HG02852 (cell line): ENCODE results near the gene BCAS3.
"Not testable (repeated sequence)": the region's sequence is repeated elsewhere in the genome, so short reads cannot be mapped to it uniquely, and the experiment has no call there.

Experiments
- ATAC-seq: cut with Tn5 transposase; IDR thresholded peaks from one replicate; pipeline ENCODE4 v1.9.1; 2021; ENCODE audit warnings: mild to moderate bottlenecking, moderate library complexity; ENCODE audit not compliant: unreplicated experiment

Gene BCAS3

DNA sequence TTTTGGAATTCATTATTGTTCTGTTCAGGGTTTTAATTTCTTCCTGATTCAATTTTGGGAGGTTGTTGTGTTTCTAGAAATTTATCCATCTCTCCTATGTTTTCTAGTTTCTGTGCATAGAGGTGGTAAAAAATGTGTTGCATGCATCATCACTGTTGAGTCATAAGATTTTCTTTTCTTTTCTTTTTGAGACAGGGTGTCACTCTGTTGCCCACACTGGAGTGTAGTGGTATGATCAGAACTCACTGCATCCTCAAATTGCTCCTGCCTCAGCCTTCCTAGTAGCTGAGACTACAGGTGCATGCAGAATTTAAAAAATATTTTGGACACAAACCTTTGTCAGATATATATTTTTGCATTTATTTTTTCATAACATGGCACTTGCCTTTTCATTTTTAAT, 184.8 kb downstream of the BCAS3 start:
- ATAC-seq = no peak

DNA sequence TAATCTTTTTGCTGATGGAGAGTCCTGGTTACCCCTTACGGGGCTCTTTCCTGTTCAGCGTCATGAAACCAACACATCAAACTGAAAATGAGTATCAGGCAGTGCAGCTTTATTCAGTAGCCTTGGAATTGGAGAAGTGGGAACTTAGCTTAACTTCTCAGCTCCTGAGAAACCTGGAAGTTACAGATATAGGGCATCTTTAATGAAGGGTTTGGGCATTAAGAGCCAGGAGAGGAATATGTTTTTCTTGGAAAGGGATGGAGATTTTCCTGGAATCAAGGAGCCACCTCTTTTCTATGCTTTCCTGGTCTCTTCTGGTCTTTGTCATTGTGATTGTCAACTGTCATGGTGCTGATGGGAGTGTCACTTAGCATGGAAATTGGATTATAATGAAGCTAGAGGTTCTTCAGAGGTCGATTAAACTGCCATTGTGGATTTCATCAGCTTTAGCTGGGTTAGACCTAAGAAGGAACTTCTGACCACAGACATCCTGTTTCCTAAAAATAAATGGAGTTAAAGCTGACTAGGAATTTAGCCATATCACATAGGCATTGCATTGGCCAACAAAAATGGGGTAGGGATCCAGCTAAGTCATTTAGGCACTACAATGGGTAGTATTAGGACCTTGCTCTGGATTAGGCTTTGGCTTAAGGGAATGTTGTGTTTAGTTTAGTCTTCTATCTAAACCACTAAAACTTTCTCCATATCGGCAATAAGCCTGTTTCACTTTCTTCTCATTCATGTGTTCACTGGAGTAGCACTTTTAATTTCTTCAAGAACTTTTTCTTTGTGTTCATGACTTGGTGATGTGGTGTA, 186.4 kb downstream of the BCAS3 start:
- ATAC-seq = no peak

DNA sequence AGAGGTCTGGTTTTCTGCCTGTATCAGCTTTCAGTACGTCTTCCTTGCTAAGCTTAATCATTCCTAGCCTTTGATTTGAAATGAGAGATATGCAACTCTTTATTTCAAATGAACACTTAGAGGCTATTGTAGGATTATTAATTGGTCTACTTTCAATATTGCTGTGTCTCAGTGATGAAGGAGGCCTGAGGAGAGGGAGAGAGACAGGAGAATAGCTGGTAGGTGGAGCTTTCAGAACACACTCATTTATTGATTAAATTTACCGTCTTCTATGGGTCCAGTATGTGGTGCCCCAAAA, 187.0 kb downstream of the BCAS3 start:
- no peak for ATAC-seq

DNA sequence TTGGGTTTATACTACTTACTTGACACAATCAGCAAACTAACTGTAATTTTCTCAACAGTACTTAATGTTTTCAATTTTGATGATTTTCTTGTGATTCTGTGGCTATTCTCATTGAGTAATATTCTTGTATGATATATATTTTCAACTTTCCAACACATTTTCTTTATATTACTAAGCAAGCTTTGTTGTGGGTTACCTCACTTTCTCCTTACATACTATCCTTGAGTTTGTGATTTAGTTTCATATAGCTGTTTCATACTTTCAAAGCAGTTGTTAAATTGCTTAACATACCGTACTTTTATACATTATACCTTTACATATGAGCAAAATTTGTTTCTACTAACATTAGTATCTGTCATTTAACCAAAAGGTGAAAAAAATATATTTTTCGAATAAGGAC, 197.1 kb downstream of the BCAS3 start:
- ATAC-seq = no peak

DNA sequence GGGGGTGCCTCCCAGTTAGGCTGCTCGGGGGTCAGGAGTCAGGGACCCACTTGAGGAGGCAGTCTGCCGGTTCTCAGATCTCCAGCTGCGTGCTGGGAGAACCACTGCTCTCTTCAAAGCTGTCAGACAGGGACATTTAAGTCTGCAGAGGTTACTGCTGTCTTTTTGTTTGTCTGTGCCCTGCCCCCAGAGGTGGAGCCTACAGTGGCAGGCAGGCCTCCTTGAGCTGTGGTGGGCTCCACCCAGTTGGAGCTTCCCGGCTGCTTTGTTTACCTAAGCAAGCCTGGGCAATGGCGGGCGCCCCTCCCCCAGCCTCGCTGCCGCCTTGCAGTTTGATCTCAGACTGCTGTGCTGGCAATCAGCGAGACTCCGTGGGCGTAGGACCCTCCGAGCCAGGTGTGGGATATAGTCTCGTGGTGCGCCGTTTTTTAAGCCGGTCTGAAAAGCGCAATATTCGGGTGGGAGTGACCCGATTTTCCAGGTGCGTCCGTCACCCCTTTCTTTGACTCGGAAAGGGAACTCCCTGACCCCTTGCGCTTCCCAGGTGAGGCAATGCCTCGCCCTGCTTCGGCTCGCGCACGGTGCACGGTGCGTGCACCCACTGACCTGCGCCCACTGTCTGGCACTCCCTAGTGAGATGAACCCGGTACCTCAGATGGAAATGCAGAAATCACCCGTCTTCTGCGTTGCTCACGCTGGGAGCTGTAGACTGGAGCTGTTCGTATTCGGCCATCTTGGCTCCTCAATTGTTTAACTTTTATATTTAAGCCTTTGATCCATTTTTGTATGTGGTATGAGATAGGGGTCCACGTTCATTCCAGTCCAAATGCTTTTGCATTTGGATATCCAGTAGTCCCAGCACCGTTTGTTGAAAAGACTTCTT, 209.3 kb downstream of the BCAS3 start:
- ATAC-seq = not testable (repeated sequence)

DNA sequence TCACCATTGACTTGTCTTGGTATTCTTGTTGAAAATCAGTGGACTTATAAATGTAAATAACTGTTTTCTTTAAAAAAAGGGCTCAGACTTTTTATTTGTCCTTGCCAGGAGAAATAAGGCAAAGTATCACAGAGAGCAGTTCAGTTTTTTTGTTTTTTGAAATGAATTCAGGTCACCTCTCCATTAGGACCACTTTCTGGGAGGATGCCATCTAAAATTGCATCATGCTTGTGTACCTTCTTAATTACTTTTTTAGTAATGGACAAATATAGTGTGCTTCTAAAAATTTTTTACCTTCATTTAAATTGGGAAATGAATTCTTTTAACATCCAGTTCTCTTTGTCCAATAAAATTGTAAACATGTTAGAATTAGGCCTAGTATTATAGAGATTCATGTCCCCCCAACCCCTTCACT, 210.0 kb downstream of the BCAS3 start:
- no peak for ATAC-seq

DNA sequence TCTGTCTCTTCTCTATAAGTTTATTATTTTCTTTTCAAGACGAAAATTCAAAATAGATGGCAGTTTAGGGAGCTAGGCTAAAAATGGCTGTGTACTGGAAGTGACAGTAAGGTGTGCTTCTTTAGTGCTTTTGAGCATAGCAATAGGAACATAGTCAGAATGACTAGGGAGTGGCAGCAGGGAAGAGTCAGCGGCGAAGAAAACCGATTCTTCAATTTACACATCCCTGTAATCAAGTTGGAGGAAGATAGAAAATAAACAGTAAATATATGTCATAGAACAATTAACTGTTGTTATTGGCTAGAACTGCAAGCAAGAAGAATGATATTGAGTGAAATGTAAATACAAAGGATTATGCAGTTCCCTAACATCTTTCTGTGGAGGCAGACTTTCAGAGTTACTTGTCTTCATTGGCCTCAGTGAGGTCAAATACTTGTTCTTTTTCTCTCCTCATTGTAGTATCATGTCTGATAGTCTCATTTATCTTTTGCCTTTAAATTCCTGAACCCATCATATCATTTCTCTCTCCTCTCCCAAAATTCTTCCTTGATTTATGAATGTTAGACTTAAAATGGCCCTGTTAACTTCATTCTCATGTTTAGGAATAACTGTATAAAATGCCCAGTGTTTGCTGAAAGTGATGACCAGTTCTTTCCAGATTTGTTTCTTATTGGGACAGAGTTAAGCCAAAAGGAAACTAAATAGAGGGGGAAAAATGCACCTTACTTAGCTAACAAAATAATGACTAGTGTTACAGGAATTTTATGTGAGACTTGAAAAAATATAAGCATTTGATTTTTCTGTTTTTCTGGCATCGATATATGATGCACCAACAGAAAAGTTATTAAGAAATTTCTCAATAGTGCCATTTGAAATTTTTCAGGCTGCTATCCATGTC, 211.4 kb downstream of the BCAS3 start:
- ATAC-seq = no peak

DNA sequence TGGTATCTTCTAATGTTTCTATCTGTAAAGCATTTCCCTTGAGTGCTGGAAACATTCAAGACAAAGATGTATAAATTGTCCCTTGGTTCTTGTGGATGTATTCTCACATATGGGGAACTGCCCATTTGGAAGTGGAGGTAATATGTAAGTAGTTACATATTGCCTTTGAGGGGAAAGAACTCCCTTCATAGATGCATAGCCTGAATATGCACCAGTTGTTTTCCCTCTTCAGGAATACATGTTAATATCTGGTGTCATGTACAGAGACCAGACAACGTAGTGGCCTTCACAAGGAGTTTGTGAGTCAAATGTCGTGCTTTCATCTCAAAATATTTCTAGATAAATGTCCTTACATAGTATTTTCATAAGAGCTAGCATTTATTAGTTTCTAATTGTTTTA, 213.5 kb downstream of the BCAS3 start:
- ATAC-seq = no peak

DNA sequence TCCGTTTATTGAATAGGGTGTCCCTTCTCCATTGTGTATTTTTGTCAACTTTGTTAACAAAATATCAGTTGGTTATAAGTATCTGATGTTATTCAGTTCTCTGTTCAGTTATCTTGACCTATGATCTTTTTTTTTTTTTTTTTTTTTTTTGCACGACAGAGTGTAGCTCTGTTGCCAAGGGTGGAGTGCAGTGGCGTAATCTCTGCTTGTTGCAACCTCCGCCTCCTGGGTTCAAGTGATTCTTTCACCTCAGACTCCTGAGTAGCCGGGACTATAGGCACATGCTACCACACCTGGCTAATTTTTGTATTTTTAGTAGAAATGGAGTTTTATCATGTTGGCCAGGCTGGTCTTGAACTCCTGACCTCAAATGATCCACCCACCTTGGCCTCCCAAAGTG, 215.8 kb downstream of the BCAS3 start:
- no peak for ATAC-seq

DNA sequence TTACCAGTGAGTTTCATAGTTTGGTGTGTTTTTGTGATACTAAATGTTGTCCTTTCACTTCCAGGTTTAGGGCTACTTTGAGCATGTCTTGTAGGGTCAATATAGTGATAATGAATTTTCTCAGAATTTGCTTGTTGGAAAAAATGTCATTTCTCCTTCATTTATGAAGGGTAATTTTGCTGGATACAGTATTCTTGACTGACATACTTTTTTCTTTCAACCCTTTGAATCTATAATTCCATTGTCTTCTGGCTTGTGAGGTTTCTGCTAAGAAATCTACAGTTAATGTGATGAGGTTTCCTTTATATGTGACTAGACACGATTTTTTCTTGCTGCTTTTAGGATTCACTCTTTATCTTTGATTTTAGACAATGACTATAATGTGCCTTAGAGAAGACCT, 219.3 kb downstream of the BCAS3 start:
- no peak for ATAC-seq

DNA sequence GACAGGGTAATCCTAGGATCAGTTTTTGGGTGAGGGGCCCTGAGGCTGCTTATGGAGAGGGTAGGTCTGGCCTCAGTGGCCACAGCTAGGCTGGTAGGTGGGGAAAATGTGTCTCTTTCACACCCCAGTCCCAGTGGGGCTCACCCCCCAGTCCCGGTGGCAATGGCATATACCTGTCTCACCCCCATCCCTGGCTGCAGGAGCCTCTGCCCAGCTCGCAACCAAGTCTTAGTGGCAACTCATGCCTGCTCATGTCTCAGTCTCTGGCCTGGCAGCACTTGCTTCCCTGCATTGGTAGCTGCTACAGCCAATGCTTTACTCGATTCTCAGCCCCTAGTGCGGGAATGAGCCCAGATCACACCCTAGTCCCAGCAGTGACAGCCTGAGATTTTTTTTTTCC, 221.5 kb downstream of the BCAS3 start:
- ATAC-seq = no peak

DNA sequence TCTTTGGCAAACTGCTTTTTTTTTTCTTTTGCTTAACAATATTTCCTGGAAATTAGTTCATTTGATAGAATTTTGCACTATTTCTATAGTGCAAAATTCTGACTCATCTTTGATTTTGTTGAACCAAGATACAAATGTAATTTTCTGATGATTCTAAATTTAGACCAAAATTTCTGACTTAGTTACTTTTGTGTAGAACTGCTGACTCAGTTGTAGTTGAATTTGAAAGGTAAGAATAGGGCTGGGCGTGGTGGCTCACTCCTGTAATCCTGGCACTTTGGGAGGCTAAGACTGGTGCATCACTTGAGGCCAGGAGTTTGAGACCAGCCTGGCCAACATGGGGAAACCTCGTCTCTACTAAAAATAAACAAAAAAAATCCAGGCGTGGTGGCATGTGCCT, 223.0 kb downstream of the BCAS3 start:
- ATAC-seq = no peak

DNA sequence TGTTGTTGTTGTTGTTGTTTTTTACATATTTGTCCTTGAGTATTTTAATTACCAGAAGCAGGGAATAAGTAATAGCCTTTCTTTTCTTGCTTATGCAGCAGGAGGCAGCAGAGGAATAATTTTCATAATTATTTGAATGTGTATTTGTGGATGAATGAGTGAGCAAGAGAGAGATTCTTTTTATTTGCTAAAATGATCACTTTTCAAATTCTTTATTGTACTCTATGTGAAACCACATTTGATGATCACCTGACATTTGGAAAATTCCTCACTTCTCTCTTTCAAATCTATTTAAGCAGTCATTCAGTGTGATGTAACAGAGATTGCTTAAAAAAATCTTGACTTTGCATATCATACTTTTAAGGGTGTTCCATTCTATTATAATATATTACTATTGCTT, 223.6 kb downstream of the BCAS3 start:
- no peak for ATAC-seq

DNA sequence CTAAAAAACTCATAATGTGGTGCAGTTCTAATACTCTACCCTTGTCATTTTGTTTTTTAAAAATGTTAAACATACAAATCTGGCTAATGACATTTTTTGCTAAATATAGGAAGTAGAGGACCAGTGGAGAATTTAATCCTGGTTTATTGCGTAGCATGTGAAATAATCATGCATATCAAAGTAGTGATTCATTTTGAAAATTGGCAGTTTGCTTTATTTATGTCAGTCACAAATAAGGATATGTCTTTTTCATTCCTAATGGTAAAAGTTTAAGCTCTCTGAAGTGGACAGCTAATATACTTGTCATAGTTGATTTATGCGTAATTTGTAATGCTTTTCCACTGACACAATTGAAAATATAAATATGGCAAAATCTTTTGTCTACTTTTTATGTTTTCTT, 224.2 kb downstream of the BCAS3 start:
- no peak for ATAC-seq

DNA sequence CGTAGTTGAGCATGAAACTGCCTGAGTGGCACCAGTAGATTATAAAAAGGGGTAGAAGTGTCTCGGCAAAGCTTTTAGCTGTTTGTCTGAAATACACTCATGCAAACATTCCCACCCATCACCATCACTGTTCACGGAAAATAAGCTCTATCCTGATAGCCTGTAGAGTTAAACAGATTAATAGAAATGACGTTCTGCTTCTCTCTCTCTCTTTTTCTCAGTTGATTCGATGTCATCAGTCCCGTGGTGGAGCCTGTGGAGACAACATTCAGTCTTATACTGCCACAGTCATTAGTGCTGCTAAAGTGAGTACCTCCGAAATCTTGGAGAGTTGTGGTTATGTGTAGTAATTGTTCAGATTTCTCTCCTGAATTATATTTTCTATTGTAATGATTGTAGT, 224.7 kb downstream of the BCAS3 start:
- ATAC-seq = no peak

DNA sequence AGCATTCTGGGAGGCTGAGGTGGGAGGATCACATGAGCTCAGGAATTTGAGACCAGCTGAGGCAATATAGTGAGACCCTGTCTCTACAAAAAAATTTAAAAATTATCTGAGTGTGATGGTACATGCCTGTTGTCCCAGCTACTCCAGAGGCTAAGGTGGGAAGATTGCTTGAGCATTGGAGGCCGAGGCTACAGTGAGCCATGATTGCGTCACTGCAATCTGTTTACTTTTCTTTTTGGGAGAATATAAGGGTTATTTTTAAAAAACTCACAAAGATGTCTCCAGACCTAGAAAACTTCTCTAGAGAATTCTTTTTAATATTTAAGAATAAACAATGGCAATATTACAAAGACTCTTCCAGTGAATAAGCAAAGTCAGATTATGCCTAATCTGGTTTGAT, 226.9 kb downstream of the BCAS3 start:
- ATAC-seq = no peak

DNA sequence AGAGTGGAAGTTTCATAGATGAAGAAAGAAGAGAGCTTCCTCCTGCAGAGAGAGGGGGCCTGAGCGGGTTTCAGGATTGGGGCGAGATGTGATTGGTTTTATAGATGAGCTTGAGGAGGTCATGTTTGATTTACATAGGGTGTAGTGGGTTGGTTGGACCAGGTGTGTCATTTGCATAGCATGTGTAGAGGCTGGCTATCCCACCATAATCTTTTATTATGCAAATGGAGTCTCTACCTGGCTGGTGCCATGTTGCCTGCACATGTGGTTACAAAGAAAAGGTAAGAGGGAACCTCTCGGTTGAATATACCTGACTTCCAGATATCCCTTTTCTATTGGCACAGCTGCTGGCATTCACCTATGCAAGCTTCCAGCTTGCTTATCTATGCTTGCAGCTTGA, 228.1 kb downstream of the BCAS3 start:
- no peak for ATAC-seq

DNA sequence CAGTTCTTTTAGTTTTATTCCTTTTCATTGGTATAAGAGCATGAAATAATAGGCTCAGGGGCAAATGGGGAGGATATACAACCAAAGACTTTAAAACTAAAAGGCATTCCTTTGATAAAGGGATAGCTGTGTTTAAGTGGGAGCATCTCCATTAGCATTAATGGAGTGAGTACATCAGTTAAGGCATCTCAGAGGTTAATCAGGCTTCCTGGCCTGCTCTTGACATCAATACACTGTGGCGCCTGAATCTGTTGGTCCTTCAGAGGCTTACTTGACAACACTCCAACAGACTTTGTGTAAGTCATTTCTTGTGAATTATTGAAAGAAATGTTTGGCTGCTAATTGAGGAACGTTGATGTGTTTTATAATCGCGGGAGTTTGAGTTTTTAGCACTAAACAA, 230.7 kb downstream of the BCAS3 start:
- ATAC-seq = no peak

DNA sequence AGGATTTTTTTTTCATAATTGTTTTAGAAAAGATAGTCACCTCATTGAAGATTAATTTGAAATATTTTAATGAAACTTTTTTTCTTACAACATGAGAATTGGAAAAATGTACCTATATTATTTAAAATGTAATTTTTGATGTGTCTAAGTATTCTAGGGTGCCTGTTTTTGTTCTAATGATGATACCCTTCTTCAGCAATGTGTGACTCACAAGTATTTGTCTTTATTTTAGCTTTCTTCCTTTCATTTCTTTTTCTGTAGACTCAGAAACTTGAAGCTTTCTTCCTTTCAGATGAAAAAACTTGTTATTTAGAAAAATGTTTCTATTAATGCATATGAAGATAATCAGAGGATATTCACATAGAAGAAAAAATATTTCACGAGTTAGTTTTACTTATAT, 231.8 kb downstream of the BCAS3 start:
- no peak for ATAC-seq

DNA sequence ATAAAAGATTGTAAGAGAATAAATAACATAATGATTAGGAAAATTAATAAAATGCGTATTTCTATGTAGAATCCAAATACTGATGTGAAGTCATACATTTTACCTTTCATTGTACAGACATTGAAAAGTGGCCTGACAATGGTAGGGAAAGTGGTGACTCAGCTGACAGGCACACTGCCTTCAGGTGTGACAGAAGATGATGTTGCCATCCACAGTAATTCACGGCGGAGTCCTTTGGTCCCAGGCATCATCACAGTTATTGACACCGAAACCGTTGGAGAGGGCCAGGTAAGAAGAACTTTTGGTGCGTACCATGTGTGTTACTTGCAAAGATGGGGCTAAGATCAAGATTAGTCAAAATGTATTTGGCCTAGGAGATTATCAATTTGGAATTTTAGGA, 232.8 kb downstream of the BCAS3 start:
- ATAC-seq = no peak

DNA sequence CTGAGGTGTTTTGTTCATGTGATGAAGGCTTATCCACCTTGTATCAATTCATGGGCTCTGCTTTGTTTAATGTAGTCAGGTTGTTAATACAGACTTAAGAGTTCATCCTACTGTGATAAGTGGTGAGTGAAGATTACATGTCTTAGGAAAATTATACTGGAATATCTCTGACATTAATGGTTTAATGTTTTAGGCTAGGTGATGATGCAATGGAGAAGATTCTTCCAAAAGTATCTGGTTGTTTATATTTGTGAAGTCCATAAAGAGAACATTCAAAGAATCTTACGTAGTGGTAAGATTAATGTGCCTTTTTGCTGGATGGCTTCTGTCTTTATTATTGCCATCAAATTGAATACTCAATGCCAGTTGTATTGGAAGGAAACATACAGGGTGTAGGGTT, 236.4 kb downstream of the BCAS3 start:
- ATAC-seq = no peak
